Measurements from ENCODE around the gene AP1S1.

AP1S1 gene

DNA sequence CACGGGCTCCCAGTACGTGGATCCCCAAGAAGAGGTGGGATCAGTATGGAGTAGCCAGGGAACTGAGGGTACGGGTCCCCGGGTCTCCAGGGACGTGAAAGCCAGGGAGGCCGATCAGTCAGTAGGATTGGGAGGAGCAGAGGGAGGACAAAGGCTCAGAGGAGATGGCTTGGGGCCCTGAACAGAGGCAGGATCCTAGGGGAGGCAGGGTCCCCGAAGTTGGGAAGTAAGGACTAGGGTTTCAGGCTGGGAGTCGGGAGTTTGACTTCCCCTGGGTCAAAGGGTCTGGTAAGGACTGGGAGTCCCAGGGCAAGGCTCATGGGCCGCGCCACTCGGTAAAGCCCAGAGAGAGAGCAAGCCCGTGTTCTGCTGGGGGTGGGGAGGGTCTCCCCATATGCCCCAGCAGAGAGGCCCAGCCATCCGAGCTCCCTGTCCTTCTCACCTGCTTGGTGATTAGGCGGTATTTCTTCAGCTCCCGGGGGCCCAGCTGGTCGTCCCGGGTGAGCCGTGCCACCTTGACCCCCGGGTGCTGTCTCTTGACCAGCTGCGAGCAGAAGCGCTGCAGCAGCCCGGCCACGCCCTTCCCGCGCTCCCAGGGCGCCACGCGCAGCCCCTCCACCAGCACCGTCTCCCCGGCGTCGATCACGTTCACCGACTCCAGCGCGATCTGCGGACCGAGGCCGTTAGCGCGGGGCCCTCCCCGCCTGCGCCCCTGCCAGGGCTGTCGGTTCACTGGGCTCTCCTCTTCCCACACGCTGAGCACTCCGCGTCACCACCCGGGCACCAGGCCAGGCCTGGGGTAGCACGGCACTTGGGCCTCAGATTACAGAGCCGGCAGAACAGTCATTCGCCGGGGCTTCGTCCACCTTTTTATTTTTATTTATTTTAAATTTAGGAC is 18.8 kb downstream of the AP1S1 start:
- DNase-seq (ENCODE audit: low read depth): peak; percentile 77
- TF ChIP-seq, protein P1, sequence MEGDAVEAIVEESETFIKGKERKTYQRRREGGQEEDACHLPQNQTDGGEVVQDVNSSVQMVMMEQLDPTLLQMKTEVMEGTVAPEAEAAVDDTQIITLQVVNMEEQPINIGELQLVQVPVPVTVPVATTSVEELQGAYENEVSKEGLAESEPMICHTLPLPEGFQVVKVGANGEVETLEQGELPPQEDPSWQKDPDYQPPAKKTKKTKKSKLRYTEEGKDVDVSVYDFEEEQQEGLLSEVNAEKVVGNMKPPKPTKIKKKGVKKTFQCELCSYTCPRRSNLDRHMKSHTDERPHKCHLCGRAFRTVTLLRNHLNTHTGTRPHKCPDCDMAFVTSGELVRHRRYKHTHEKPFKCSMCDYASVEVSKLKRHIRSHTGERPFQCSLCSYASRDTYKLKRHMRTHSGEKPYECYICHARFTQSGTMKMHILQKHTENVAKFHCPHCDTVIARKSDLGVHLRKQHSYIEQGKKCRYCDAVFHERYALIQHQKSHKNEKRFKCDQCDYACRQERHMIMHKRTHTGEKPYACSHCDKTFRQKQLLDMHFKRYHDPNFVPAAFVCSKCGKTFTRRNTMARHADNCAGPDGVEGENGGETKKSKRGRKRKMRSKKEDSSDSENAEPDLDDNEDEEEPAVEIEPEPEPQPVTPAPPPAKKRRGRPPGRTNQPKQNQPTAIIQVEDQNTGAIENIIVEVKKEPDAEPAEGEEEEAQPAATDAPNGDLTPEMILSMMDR (conservative IDR thresholded peaks at IDR 0.05; ENCODE audit: low read depth, low read length): no peak
- peak overlapping the region; percentile 32 for H3K4me3 ChIP-seq (ENCODE audit: low read depth, low read length)

DNA sequence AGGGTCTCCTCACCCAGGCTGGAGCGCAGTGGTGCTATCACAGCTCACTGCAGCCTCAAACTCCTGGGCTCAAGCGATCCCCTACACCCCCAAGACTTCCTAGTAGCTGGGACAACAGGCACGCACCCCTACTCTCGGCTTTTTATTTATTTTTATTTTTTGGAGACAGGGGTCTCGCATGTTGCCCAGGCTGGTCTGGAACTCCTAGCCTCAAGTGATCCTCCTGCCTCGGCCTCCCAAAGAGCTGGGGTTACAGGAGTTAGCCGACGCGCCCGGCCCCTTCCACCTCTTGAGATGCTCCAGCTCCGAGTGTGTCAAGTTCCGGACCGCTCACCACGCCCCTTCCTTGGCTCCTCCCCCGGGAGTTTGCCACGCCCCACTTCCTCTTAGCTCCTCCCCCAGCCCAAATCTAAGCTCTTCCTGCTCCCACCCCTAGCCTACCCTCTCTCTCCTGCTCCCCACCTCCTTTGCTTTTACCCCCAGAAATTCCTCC is 19.5 kb downstream of the AP1S1 start:
- no peak overlapping the region for H3K4me3 ChIP-seq (ENCODE audit: low read depth, low read length)
- TF ChIP-seq, protein P1 (conservative IDR thresholded peaks at IDR 0.05; ENCODE audit: low read depth, low read length): no peak
- DNase-seq (ENCODE audit: low read depth): peak; percentile 51

DNA sequence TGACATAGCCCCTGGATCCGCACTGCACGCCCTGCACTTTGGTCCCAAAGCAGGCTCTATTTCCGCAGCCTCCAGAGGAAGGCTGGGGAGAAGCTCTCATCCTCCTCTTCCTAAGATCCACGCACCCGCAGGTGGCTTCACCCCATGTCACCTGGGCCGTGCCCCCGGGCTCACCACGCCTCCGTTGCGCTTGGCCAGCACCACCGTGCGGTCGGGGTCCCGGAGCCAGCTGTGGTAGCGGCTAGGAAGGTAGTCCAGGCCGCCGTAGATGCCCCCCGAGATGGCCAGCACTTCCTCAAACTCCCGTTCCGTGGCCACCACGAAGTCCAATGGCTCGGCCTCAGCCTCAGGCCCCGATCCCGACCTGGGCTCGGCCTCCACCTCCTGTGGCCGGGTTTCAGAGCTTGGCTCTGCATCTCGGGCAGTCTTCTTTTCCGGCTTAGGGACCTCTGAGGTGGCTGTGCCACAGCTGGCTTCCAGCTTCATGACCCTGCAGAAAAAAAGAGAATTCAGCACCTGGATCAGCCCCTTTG is 20.1 kb downstream of the AP1S1 start:
- no peak for DNase-seq (ENCODE audit: low read depth)
- TF ChIP-seq, protein P1 (conservative IDR thresholded peaks at IDR 0.05; ENCODE audit: low read depth, low read length): no peak
- H3K4me3 ChIP-seq (ENCODE audit: low read depth, low read length): no peak overlapping the region

DNA sequence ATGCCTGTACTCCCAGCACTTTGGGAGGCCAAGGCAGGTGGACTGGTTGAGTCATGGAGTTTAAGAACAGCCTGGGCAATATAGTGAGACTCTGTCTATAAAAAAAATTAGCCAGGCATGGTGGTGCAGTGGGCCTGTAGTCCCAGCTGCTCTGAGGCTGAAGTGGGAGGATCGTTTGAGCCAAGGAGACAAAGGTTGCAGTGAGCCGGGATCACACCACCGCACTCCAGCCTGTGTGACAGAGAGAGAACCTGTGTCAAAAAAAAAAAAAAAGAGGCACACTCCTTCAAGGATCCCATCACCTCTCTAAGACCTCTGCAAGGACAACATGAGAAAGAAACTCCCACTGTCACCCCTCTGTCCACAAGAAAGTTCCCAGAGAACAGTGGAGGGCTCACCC is 21.4 kb downstream of the AP1S1 start:
- TF ChIP-seq, protein P1 (conservative IDR thresholded peaks at IDR 0.05; ENCODE audit: low read depth, low read length): no peak
- no peak overlapping the region for H3K4me3 ChIP-seq (ENCODE audit: low read depth, low read length)
- DNase-seq (ENCODE audit: low read depth): no peak

DNA sequence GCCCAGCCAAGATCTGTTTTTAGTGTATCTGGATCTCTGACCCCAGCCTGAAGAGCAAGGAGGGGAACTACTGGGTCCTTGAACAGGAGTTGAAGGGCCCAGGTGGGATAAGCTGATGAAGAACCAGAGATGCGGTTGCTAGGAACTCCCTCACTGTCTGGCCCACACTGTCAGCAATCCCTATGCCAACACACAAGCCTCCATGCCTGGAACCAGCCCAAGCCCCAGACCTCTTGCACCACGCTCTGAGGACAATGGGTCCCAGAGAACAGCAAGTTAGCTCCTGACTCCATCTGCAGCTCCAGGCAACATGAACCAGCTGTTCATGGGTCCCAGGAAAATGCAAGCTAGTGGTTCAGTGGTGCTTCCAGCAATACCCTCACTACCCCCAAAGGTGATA is 23.4 kb downstream of the AP1S1 start:
- no peak overlapping the region for H3K4me3 ChIP-seq (ENCODE audit: low read depth, low read length)
- no peak for DNase-seq (ENCODE audit: low read depth)
- TF ChIP-seq, protein P1 (conservative IDR thresholded peaks at IDR 0.05; ENCODE audit: low read depth, low read length): no peak

DNA sequence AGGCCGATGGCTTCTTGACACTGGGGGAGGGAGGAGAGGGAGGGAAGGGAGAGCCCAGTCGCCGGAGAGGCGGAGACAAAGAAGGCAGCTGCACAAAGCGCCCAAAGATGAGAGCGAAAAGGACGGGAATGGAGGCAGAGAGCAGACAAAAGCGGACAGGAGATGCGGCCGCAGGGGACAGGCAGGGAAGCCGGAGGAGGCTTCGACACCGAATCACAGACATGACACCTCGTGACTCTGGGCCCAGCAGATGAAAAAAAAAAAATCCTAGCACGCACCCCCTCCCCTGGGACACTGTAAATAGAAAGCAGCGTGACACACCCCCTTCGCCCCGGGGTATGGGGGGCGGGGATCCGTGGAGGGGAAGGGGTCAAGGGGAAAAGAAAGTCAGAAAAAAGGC is 24.8 kb downstream of the AP1S1 start:
- TF ChIP-seq, protein P1 (conservative IDR thresholded peaks at IDR 0.05; ENCODE audit: low read depth, low read length): no peak
- no peak for DNase-seq (ENCODE audit: low read depth)
- H3K4me3 ChIP-seq (ENCODE audit: low read depth, low read length): no peak overlapping the region
